H1 (cell line): ENCODE results near the gene KCTD15. TPM values are rescaled to one million over a fixed set of nuclear protein-coding genes. Genes with fewer than 3 reads are reported as not detected.

Experiments used
- CTCF ChIP-seq, 3 experiments: IDR thresholded peaks; 1 replicate in 2 of 3; 2 replicates in 1 of 3; pipeline versions ENCODE4 v1.5.1 to v1.6.1; 2011; ENCODE audit warnings: low read length in 3 of 3, mild to moderate bottlenecking in 3 of 3, inconsistent platforms in 2 of 3, low read depth in 1 of 3, moderate library complexity in 1 of 3; ENCODE audit not compliant: insufficient read depth in 1 of 3; ENCODE audit errors: control extremely low read depth in 1 of 3
- EP300 ChIP-seq, 2 experiments: IDR thresholded peaks; 1 replicate in 1 of 2; 2 replicates in 1 of 2; pipeline ENCODE4 v1.6.1; 2011 to 2012; ENCODE audit warnings: low read depth in 2 of 2, low read length in 2 of 2, mild to moderate bottlenecking in 2 of 2, borderline replicate concordance in 1 of 2, inconsistent platforms in 1 of 2, moderate library complexity in 1 of 2
- EZH2 ChIP-seq: fragments of 200-600 bp; sonication (generic); IDR thresholded peaks from 2 replicates; pipeline ENCODE4 v1.7.1; 2012; ENCODE audit warnings: low read depth, mild to moderate bottlenecking, moderate library complexity, low read length, inconsistent platforms; ENCODE audit not compliant: severe bottlenecking
- POU5F1 ChIP-seq: IDR thresholded peaks from 2 replicates; pipeline ENCODE4 v1.6.1; 2011; ENCODE audit warnings: low read depth, mild to moderate bottlenecking, low read length, moderate library complexity
- RBBP5 ChIP-seq: IDR thresholded peaks from 2 replicates; pipeline ENCODE4 v1.7.1; 2012; ENCODE audit warnings: low read depth, mild to moderate bottlenecking, inconsistent platforms, low read length, moderate library complexity, borderline replicate concordance
- TAF1 ChIP-seq: IDR thresholded peaks from 2 replicates; pipeline ENCODE4 v1.6.1; 2011; ENCODE audit warnings: mild to moderate bottlenecking, low read depth, low read length
- TAF7 ChIP-seq: optimal IDR thresholded peaks from 2 replicates; pipeline ENCODE3; 2011; ENCODE audit warnings: low read depth, mild to moderate bottlenecking, inconsistent platforms, low read length, moderate library complexity, borderline replicate concordance
- USF2 ChIP-seq: IDR thresholded peaks from 2 replicates; pipeline ENCODE4 v1.6.1; 2011; ENCODE audit warnings: low read length, improper control_type of control experiment
- polyA plus RNA-seq, 7 experiments: library from polyadenylated mRNA; depleted of rRNA in 3 of 7; stranded (reverse) in 5 of 7; unstranded in 2 of 7; fragments of >200 nt in 5 of 7; fragments of 200-250 nt in 2 of 7; gene quantifications; 1 replicate in 5 of 7; 2 replicates in 1 of 7; 4 replicates in 1 of 7; pipeline versions ENCODE4 v1.2.1 to v1.2.3, GENCODE V29; 2011 to 2013; ENCODE audit warnings: missing spikeins in 2 of 7, mixed read lengths in 2 of 7
- total RNA-seq: library from RNA; stranded (reverse); fragmentation: NEBNext Ultra II Directional; extraction: Animal tissue kit (Norgen Biotek cat#: 25700); gene quantifications from 2 replicates; pipeline ENCODE4 v1.2.1, GENCODE V29; 2021

KCTD15 gene
- total and polyA plus RNA-seq, 2 of the 8 experiments (the other 6 are each of a cell fraction or from before 2014, with no cell fraction given): 25.1 to 27.0 TPM

GRCh38 chr19:33798681-33799111 is 2.0 kb downstream of the KCTD15 start (continued):
- TF ChIP-seq CTCF (IDR thresholded peaks at IDR 0.05; ENCODE audit: control extremely low read depth in 1 of 3, insufficient read depth in 1 of 3, low read depth in 1 of 3, low read length in 3 of 3): no peak
- TF ChIP-seq RBBP5: no peak
- no peak for TF ChIP-seq TAF7
- no peak for TF ChIP-seq USF2
- no peak for TF ChIP-seq POU5F1
- no peak for TF ChIP-seq TAF1
- no peak for TF ChIP-seq EZH2
- TF ChIP-seq EP300 (IDR thresholded peaks at IDR 0.05; ENCODE audit: borderline replicate concordance in 1 of 2, low read depth in 2 of 2, low read length in 2 of 2): no peak
